Measurements from ENCODE around the gene BRSK1.

BRSK1 gene

GRCh38 chr19:55256562-55257460 lies 27.0 kb upstream of the BRSK1 start:
- H3K4me1 ChIP-seq (ENCODE audit: insufficient read depth, low read length), result peaks cover 44% of the 10 kb centered on the region
- H3K9me3 ChIP-seq (ENCODE audit: low read length), result no peaks in the 10 kb centered on the region
- H3K27ac ChIP-seq (ENCODE audit: low read depth, low read length), result no peak overlapping the region

GRCh38 chr19:55257461-55258420 lies 26.1 kb upstream of the BRSK1 start:
- Histone ChIP-seq H3K27me3 (ENCODE audit: control insufficient read depth in 1 of 2, insufficient read depth in 2 of 2, low read length in 2 of 2) (no peaks in the 10 kb centered on the region), H3K27ac (ENCODE audit: low read depth, low read length) (peak overlapping the region; percentile 49), H3K4me1 (ENCODE audit: insufficient read depth, low read length) (peaks cover 44% of the 10 kb centered on the region)

More at GRCh38 chr19:55256562-55257460, 27.0 kb upstream of the BRSK1 start:
- Histone ChIP-seq H3K4me3 (ENCODE audit: low read depth in 1 of 2, low read length in 2 of 2) (peak overlapping the region; percentile 75 to 88), H3K9ac (ENCODE audit: low read length) (peak overlapping the region; percentile 75), H3K36me3 (ENCODE audit: insufficient read depth, low read length) (no peaks in the 10 kb centered on the region), H3K27me3 (ENCODE audit: control insufficient read depth in 1 of 2, insufficient read depth in 2 of 2, low read length in 2 of 2) (no peaks in the 10 kb centered on the region)

GRCh38 chr19:55258476-55258827 lies 25.3 kb upstream of the BRSK1 start:
- Histone ChIP-seq H3K9ac (ENCODE audit: low read length) (no peak overlapping the region), H3K9me3 (ENCODE audit: low read length) (no peaks in the 10 kb centered on the region), H3K27me3 (ENCODE audit: control insufficient read depth in 1 of 2, insufficient read depth in 2 of 2, low read length in 2 of 2) (no peaks in the 10 kb centered on the region), H3K4me3 (ENCODE audit: low read depth in 1 of 2, low read length in 2 of 2) (peak overlapping the region; percentile 45 to 97), H3K4me1 (ENCODE audit: insufficient read depth, low read length) (peaks cover 44% of the 10 kb centered on the region), H3K27ac (ENCODE audit: low read depth, low read length) (peak overlapping the region; percentile 75), H3K36me3 (ENCODE audit: insufficient read depth, low read length) (no peaks in the 10 kb centered on the region)

More at GRCh38 chr19:55257461-55258420, 26.1 kb upstream of the BRSK1 start:
- Histone ChIP-seq H3K9me3 (ENCODE audit: low read length) (no peaks in the 10 kb centered on the region), H3K9ac (ENCODE audit: low read length) (peak overlapping the region; percentile 75), H3K4me3 (ENCODE audit: low read depth in 1 of 2, low read length in 2 of 2) (peak overlapping the region; percentile 75 to 88), H3K36me3 (ENCODE audit: insufficient read depth, low read length) (no peaks in the 10 kb centered on the region)

- Histone ChIP-seq H3K36me3 (ENCODE audit: insufficient read depth, low read length) (no peaks in the 10 kb centered on the region), H3K4me3 (ENCODE audit: low read depth in 1 of 2, low read length in 2 of 2) (peak within 1 kb of the TSS; percentile 88 to 97), H3K9ac (ENCODE audit: low read length) (peak within 1 kb of the TSS; percentile 75), H3K27me3 (ENCODE audit: control insufficient read depth in 1 of 2, insufficient read depth in 2 of 2, low read length in 2 of 2) (no peaks in the 10 kb centered on the region), H3K4me1 (ENCODE audit: insufficient read depth, low read length) (peaks cover 44% of the 10 kb centered on the region), H3K9me3 (ENCODE audit: low read length) (no peaks in the 10 kb centered on the region), H3K27ac (ENCODE audit: low read depth, low read length) (peak within 1 kb of the TSS; percentile 94)
Measured at GRCh38 chr19:55258828-55259539, 24.8 kb upstream of the BRSK1 start, which contains the start of gene PPP6R1. PPP6R1 (minus strand) TSS chr19:55259017; CDS start chr19:55247103, 11,914 bp downstream.

GRCh38 chr19:55259540-55260210 lies 24.1 kb upstream of the BRSK1 start:
- Histone ChIP-seq H3K27ac (ENCODE audit: low read depth, low read length) (peak overlapping the region; percentile 94), H3K36me3 (ENCODE audit: insufficient read depth, low read length) (no peaks in the 10 kb centered on the region), H3K4me3 (ENCODE audit: low read depth in 1 of 2, low read length in 2 of 2) (peak overlapping the region; percentile 31 to 70), H3K9ac (ENCODE audit: low read length) (peak overlapping the region; percentile 74), H3K9me3 (ENCODE audit: low read length) (no peaks in the 10 kb centered on the region), H3K27me3 (ENCODE audit: control insufficient read depth in 1 of 2, insufficient read depth in 2 of 2, low read length in 2 of 2) (no peaks in the 10 kb centered on the region), H3K4me1 (ENCODE audit: insufficient read depth, low read length) (peaks cover 38% of the 10 kb centered on the region)

- no peaks in the 10 kb centered on the region for H3K27me3 ChIP-seq (ENCODE audit: control insufficient read depth in 1 of 2, insufficient read depth in 2 of 2, low read length in 2 of 2)
- peaks cover 18% of the 10 kb centered on the region for H3K4me1 ChIP-seq (ENCODE audit: insufficient read depth, low read length)
- no peak overlapping the region for H3K9ac ChIP-seq (ENCODE audit: low read length)
- no peaks in the 10 kb centered on the region for H3K9me3 ChIP-seq (ENCODE audit: low read length)
- H3K4me3 ChIP-seq (ENCODE audit: low read depth in 1 of 2, low read length in 2 of 2), result no peak overlapping the region
- H3K27ac ChIP-seq (ENCODE audit: low read depth, low read length), result no peak overlapping the region
- no peaks in the 10 kb centered on the region for H3K36me3 ChIP-seq (ENCODE audit: insufficient read depth, low read length)
Measured at GRCh38 chr19:55261671-55262126, 22.1 kb upstream of the BRSK1 start.

- no peaks in the 10 kb centered on the region for H3K27me3 ChIP-seq (ENCODE audit: control insufficient read depth in 1 of 2, insufficient read depth in 2 of 2, low read length in 2 of 2)
- no peaks in the 10 kb centered on the region for H3K9me3 ChIP-seq (ENCODE audit: low read length)
- peaks cover 11% of the 10 kb centered on the region for H3K4me1 ChIP-seq (ENCODE audit: insufficient read depth, low read length)
- H3K36me3 ChIP-seq (ENCODE audit: insufficient read depth, low read length), result no peaks in the 10 kb centered on the region
- no peak overlapping the region for H3K4me3 ChIP-seq (ENCODE audit: low read depth in 1 of 2, low read length in 2 of 2)
- no peak overlapping the region for H3K27ac ChIP-seq (ENCODE audit: low read depth, low read length)
- no peak overlapping the region for H3K9ac ChIP-seq (ENCODE audit: low read length)
Measured at GRCh38 chr19:55262359-55262758, 21.4 kb upstream of the BRSK1 start.

- Histone ChIP-seq H3K27ac (ENCODE audit: low read depth, low read length) (no peak overlapping the region), H3K9ac (ENCODE audit: low read length) (no peak overlapping the region), H3K27me3 (ENCODE audit: control insufficient read depth in 1 of 2, insufficient read depth in 2 of 2, low read length in 2 of 2) (no peaks in the 10 kb centered on the region), H3K36me3 (ENCODE audit: insufficient read depth, low read length) (no peaks in the 10 kb centered on the region), H3K4me1 (ENCODE audit: insufficient read depth, low read length) (peaks cover 6% of the 10 kb centered on the region), H3K4me3 (ENCODE audit: low read depth in 1 of 2, low read length in 2 of 2) (no peak overlapping the region), H3K9me3 (ENCODE audit: low read length) (no peaks in the 10 kb centered on the region)
Measured at GRCh38 chr19:55264531-55264930, 19.3 kb upstream of the BRSK1 start.

- H3K36me3 ChIP-seq (ENCODE audit: insufficient read depth, low read length), result no peaks in the 10 kb centered on the region
- no peak overlapping the region for H3K27ac ChIP-seq (ENCODE audit: low read depth, low read length)
Measured at GRCh38 chr19:55265173-55265572, 18.6 kb upstream of the BRSK1 start.

GRCh38 chr19:55265723-55266386 lies 17.9 kb upstream of the BRSK1 start:
- Histone ChIP-seq H3K4me3 (ENCODE audit: low read depth in 1 of 2, low read length in 2 of 2) (no peak overlapping the region), H3K36me3 (ENCODE audit: insufficient read depth, low read length) (peaks cover 6% of the 10 kb centered on the region), H3K4me1 (ENCODE audit: insufficient read depth, low read length) (no peaks in the 10 kb centered on the region), H3K27me3 (ENCODE audit: control insufficient read depth in 1 of 2, insufficient read depth in 2 of 2, low read length in 2 of 2) (no peaks in the 10 kb centered on the region), H3K9me3 (ENCODE audit: low read length) (no peaks in the 10 kb centered on the region), H3K27ac (ENCODE audit: low read depth, low read length) (no peak overlapping the region), H3K9ac (ENCODE audit: low read length) (no peak overlapping the region)

More at GRCh38 chr19:55265173-55265572, 18.6 kb upstream of the BRSK1 start:
- Histone ChIP-seq H3K27me3 (ENCODE audit: control insufficient read depth in 1 of 2, insufficient read depth in 2 of 2, low read length in 2 of 2) (no peaks in the 10 kb centered on the region), H3K4me1 (ENCODE audit: insufficient read depth, low read length) (no peaks in the 10 kb centered on the region), H3K9ac (ENCODE audit: low read length) (no peak overlapping the region), H3K9me3 (ENCODE audit: low read length) (no peaks in the 10 kb centered on the region), H3K4me3 (ENCODE audit: low read depth in 1 of 2, low read length in 2 of 2) (no peak overlapping the region)
